ENCODE results near the gene TFPT. TPM values are rescaled to one million over a fixed set of nuclear protein-coding genes. Genes with fewer than 3 reads are reported as not detected.

TFPT gene
- total and polyA plus RNA-seq, 2 of the 13 experiments (the other 11 are each of a cell fraction or from before 2014, with no cell fraction given) = 8.4 to 10.7 TPM

GRCh38 chr19:54159352-54160181 is 44.1 kb upstream of the TFPT start, which contains the start of gene LENG1 (continued):
- TF ChIP-seq CC2D1A (CRISPR knock-in tag; IDR thresholded peaks at IDR 0.05) = no peak
- TF ChIP-seq ZNF775 (CRISPR knock-in tag; IDR thresholded peaks at IDR 0.05; ENCODE audit: borderline replicate concordance) = no peak
- TF ChIP-seq SATB2 (CRISPR knock-in tag; IDR thresholded peaks at IDR 0.05) = no peak
- peak; percentile 72; the same call in 1 of the 2 replicates for TF ChIP-seq KDM2A (CRISPR knock-in tag; IDR thresholded peaks at IDR 0.05; ENCODE audit: borderline replicate concordance, low read depth)
- TF ChIP-seq POGZ (CRISPR knock-in tag; IDR thresholded peaks at IDR 0.05) = peak; percentile 54; the same call in 1 of the 2 replicates
- no peak for TF ChIP-seq ISX (CRISPR knock-in tag; conservative IDR thresholded peaks at IDR 0.05)
- TF ChIP-seq ZNF501 (CRISPR knock-in tag; IDR thresholded peaks at IDR 0.05) = peak; percentile 15; the same call in 1 of the 2 replicates
- TF ChIP-seq NFIB (CRISPR knock-in tag; IDR thresholded peaks at IDR 0.05; ENCODE audit: borderline replicate concordance) = 0 out of 2 replicates have a peak, but pooled peaks have one; percentile 62
- TF ChIP-seq RFXANK (CRISPR knock-in tag; IDR thresholded peaks at IDR 0.05) = peak; percentile 84; the same call in 1 of the 2 replicates
- no peak for TF ChIP-seq RARA (CRISPR knock-in tag; IDR thresholded peaks at IDR 0.05)
- TF ChIP-seq BHLHE40 (IDR thresholded peaks at IDR 0.05; ENCODE audit: low read length) = peak; percentile 48; the same call in 1 of the 2 replicates
- no peak for TF ChIP-seq ZNF280B (CRISPR knock-in tag; IDR thresholded peaks at IDR 0.05; ENCODE audit: borderline replicate concordance)
- no peak for TF ChIP-seq HNRNPUL1 (IDR thresholded peaks at IDR 0.05; ENCODE audit: low read depth, low read length)
- 0 out of 2 replicates have a peak, but pooled peaks have one; percentile 21 for TF ChIP-seq ZNF609 (CRISPR knock-in tag; IDR thresholded peaks at IDR 0.05; ENCODE audit: borderline replicate concordance)
- TF ChIP-seq ATAD3A (CRISPR knock-in tag; IDR thresholded peaks at IDR 0.05) = 0 out of 2 replicates have a peak, but pooled peaks have one; percentile 54
- TF ChIP-seq GATAD2A (CRISPR knock-in tag; IDR thresholded peaks at IDR 0.05) = no peak; the same call in 1 of the 2 replicates
- TF ChIP-seq SMAD3 (CRISPR knock-in tag; IDR thresholded peaks at IDR 0.05) = no peak
- no peak for TF ChIP-seq NONO (IDR thresholded peaks at IDR 0.05)
- TF ChIP-seq NONO (CRISPR knock-in tag; conservative IDR thresholded peaks at IDR 0.05) = peak; percentile 58
- peak; percentile 16; the same call in 1 of the 2 replicates for TF ChIP-seq POGK (CRISPR knock-in tag; conservative IDR thresholded peaks at IDR 0.05)
- no peak for TF ChIP-seq ZNF562 (CRISPR knock-in tag; IDR thresholded peaks at IDR 0.05; ENCODE audit: borderline replicate concordance)
